Panc1 (cell line): ENCODE measurements around the gene AUH. TPM values are rescaled to one million over a fixed set of nuclear protein-coding genes. Genes with fewer than 3 reads are reported as not detected.

Experiments used
- ATAC-seq: fragments of 200-7000 bp; cut with Tn5 transposase; 2 replicates; pipeline ENCODE4 v1.9.1; 2020; ENCODE audit warnings: mild to moderate bottlenecking, moderate library complexity
- BruUV-seq: library from RNA; stranded (reverse); fragments of 400-500 nt; replicated peaks from 2 replicates; lab custom pipeline; 2021; lab: Mats Ljungman, UMichigan
- CTCF ChIA-PET: fragments of 300-600 bp; sonication (Branson Sonifier 250); formaldehyde crosslinking; loops from one replicate; lab custom pipeline; 2022; ENCODE audit warnings: antibody characterized with exemption; lab: Charles Lee
- POLR2A ChIA-PET: fragments of 300-600 bp; sonication (Branson Sonifier 250); formaldehyde crosslinking; loops from one replicate; lab custom pipeline; 2022; ENCODE audit warnings: antibody characterized with exemption; lab: Charles Lee
- DNase-seq: peaks from one replicate; pipeline ENCODE4 v3.0.0-alpha.2; 2010; ENCODE audit warnings: low read depth, low spot score
- H3K27ac ChIP-seq: 2 replicates; pipeline ENCODE4 v1.5.1; 2011; ENCODE audit warnings: mild to moderate bottlenecking, low read length, inconsistent platforms
- H3K27me3 ChIP-seq: fragments of 200-500 bp; sonication (Bioruptor generic); 2 replicates; pipeline ENCODE4 v1.6.0; 2014; ENCODE audit warnings: low read length, inconsistent platforms; ENCODE audit not compliant: control insufficient read depth, insufficient read depth
- H3K36me3 ChIP-seq: fragments of 200-500 bp; sonication (Bioruptor generic); 2 replicates; pipeline ENCODE4 v1.5.1; 2014; ENCODE audit warnings: inconsistent platforms, mild to moderate bottlenecking, low read length, moderate library complexity; ENCODE audit not compliant: control insufficient read depth, insufficient read depth
- H3K4me1 ChIP-seq: 2 replicates; pipeline ENCODE4 v1.5.1; 2011; ENCODE audit warnings: inconsistent platforms, mild to moderate bottlenecking, low read length, moderate library complexity; ENCODE audit not compliant: control insufficient read depth, insufficient read depth
- H3K4me3 ChIP-seq, 2 experiments: 2 replicates each; pipeline ENCODE4 v1.5.1; 2011 to 2012; ENCODE audit warnings: low read depth in 2 of 2, low read length in 2 of 2, mild to moderate bottlenecking in 2 of 2, inconsistent platforms in 1 of 2, moderate library complexity in 1 of 2
- H3K9me3 ChIP-seq: fragments of 200-500 bp; sonication (Bioruptor generic); 2 replicates; pipeline ENCODE4 v1.5.1; 2014; ENCODE audit warnings: low read depth, mild to moderate bottlenecking, inconsistent platforms, low read length, moderate library complexity; ENCODE audit not compliant: control insufficient read depth, insufficient read depth
- CTCF ChIP-seq: fragments of 450-650 bp; IDR thresholded peaks from 2 replicates; pipeline ENCODE4 v1.5.1; 2017; ENCODE audit warnings: mild to moderate bottlenecking
- POLR2AphosphoS5 ChIP-seq: IDR thresholded peaks from 2 replicates; pipeline ENCODE4 v1.6.1; 2012; ENCODE audit warnings: mild to moderate bottlenecking, low read depth, low read length, moderate library complexity
- REST ChIP-seq, 2 experiments: IDR thresholded peaks; 2 replicates each; pipeline ENCODE4 v1.6.1; 2011 to 2012; ENCODE audit warnings: low read depth in 2 of 2, control low read depth in 1 of 2, low read length in 1 of 2, mild to moderate bottlenecking in 1 of 2, moderate library complexity in 1 of 2; ENCODE audit not compliant: insufficient read depth in 1 of 2
- SIN3A ChIP-seq: IDR thresholded peaks from 2 replicates; pipeline ENCODE4 v1.6.1; 2012; ENCODE audit warnings: low read depth, mild to moderate bottlenecking, low read length, moderate library complexity, borderline replicate concordance; ENCODE audit not compliant: insufficient read depth
- TCF7L2 ChIP-seq: IDR thresholded peaks from 2 replicates; pipeline ENCODE4 v1.6.1; 2011; ENCODE audit warnings: mild to moderate bottlenecking, low read depth, low read length, inconsistent platforms
- in situ Hi-C: cut with HindIII; loops from 2 replicates; pipeline ENCODE4 v1.10.0; 2016; ENCODE audit warnings: low sequenced_read_pairs, low pct_unique_long_range_greater_than_20kb
- intact Hi-C: fragments of 100-400 bp; cut with micrococcal nuclease; formaldehyde crosslinking; loops from one replicate; pipeline ENCODE4 v1.10.0; 2022; ENCODE audit not compliant: unreplicated experiment
- total RNA-seq: library from RNA; stranded (reverse); gene quantifications from one replicate; pipeline ENCODE4 v1.2.1, GENCODE V29; 2021; ENCODE audit not compliant: unreplicated experiment

AUH gene
- total RNA-seq, 1 experiment from 2014 or later: 7.7 TPM

GRCh38 chr9:91392435-91392834 lies 30.7 kb upstream of the AUH start:
- H3K27ac ChIP-seq: no peak overlapping the region
- H3K9me3 ChIP-seq: no peaks in the 10 kb centered on the region
- BruUV-seq: no TSS peak
- H3K4me1 ChIP-seq: no peaks in the 10 kb centered on the region
- TF ChIP-seq SIN3A (no peak), CTCF (no peak), POLR2AphosphoS5 (no peak), REST (IDR thresholded peaks at IDR 0.05; ENCODE audit: insufficient read depth in 1 of 2, low read depth in 2 of 2, low read length in 1 of 2) (no peak), TCF7L2 (no peak)
- ChIA-PET POLR2A (no interaction called here), CTCF (no interaction called here)
- ATAC-seq (no peak), DNase-seq (no peak)
- no peak overlapping the region for H3K4me3 ChIP-seq
- H3K27me3 ChIP-seq: no peaks in the 10 kb centered on the region
- intact Hi-C loops: no loop called here
- no peaks in the 10 kb centered on the region for H3K36me3 ChIP-seq
- in situ Hi-C loops: no loop called here

GRCh38 chr9:91391818-91392217 lies 30.1 kb upstream of the AUH start:
- ATAC-seq (no peak), DNase-seq (no peak)
- POLR2A ChIA-PET: no interaction called here
- CTCF ChIA-PET: no interaction called here
- intact Hi-C loops (no loop called here), in situ Hi-C loops (no loop called here)
- BruUV-seq: no TSS peak
- H3K27me3 ChIP-seq: no peaks in the 10 kb centered on the region
- H3K27ac ChIP-seq: no peak overlapping the region
- no peak for TF ChIP-seq SIN3A
- no peak for TF ChIP-seq REST (IDR thresholded peaks at IDR 0.05; ENCODE audit: insufficient read depth in 1 of 2, low read depth in 2 of 2, low read length in 1 of 2)
- TF ChIP-seq CTCF: no peak
- no peak for TF ChIP-seq TCF7L2
- no peak for TF ChIP-seq POLR2AphosphoS5
- no peaks in the 10 kb centered on the region for H3K4me1 ChIP-seq
- no peaks in the 10 kb centered on the region for H3K9me3 ChIP-seq
- H3K36me3 ChIP-seq: no peaks in the 10 kb centered on the region
- no peak overlapping the region for H3K4me3 ChIP-seq
